HFFc6 (cell line): ENCODE measurements around the gene SCN8A. TPM values are rescaled to one million over a fixed set of nuclear protein-coding genes. Genes with fewer than 3 reads are reported as not detected.
A peak's percentile ranks its signal among the peaks of the same experiment; 100 is the strongest.

ENCODE experiments used
- DNase-seq: peaks from one replicate; pipeline ENCODE4 v3.0.0-alpha.2; 2018
- H3K27ac Mint-ChIP-seq: 2 replicates; pipeline ENCODE4 v1.8.0; 2020; ENCODE audit warnings: mild to moderate bottlenecking, mixed read lengths
- H3K27me3 Mint-ChIP-seq: 2 replicates; pipeline ENCODE4 v1.8.0; 2021; ENCODE audit warnings: mild to moderate bottlenecking, moderate library complexity, mixed read lengths; ENCODE audit not compliant: insufficient read depth
- H3K36me3 Mint-ChIP-seq: 2 replicates; pipeline ENCODE4 v1.8.0; 2021; ENCODE audit warnings: low read depth, mixed read lengths
- H3K4me1 Mint-ChIP-seq: 2 replicates; pipeline ENCODE4 v1.8.0; 2020; ENCODE audit warnings: low read depth, mixed read lengths
- H3K4me3 Mint-ChIP-seq: 2 replicates; pipeline ENCODE4 v1.8.0; 2020; ENCODE audit warnings: mild to moderate bottlenecking, moderate library complexity, mixed read lengths
- H3K9me3 Mint-ChIP-seq: 2 replicates; pipeline ENCODE4 v1.8.0; 2020; ENCODE audit warnings: mild to moderate bottlenecking, mixed read lengths
- CTCF ChIP-seq: fragments of 200-600 bp; sonication (generic); IDR thresholded peaks from 2 replicates; pipeline ENCODE4 v1.5.0; 2021; ENCODE audit warnings: antibody characterized with exemption, mild to moderate bottlenecking
- total RNA-seq, 6 experiments: library from RNA; stranded (reverse); fragmentation: NEBNext Ultra II Directional; extraction: Animal tissue kit (Norgen Biotek cat#: 25700); gene quantifications; 2 replicates in 1 of 6; 3 replicates in 5 of 6; pipeline ENCODE4 v1.2.3, GENCODE V29; 2021

SCN8A gene
- total RNA-seq, 6 experiments from 2014 or later = 13.4 to 16.0 (median 15.3) TPM

GRCh38 chr12:51626629-51627028 lies 35.6 kb downstream of the SCN8A start:
- H3K4me1 Mint-ChIP-seq = peaks cover 52% of the 10 kb centered on the region
- no peak overlapping the region for H3K27ac Mint-ChIP-seq
- H3K9me3 Mint-ChIP-seq = no peaks in the 10 kb centered on the region
- DNase-seq = no peak
- no peak for TF ChIP-seq CTCF
- no peaks in the 10 kb centered on the region for H3K36me3 Mint-ChIP-seq
- H3K4me3 Mint-ChIP-seq = no peak overlapping the region
- no peaks in the 10 kb centered on the region for H3K27me3 Mint-ChIP-seq

GRCh38 chr12:51630256-51630880 lies 39.3 kb downstream of the SCN8A start:
- Mint-ChIP-seq H3K27ac (peak overlapping the region; percentile 86; the same call in 1 of the 2 replicates), H3K9me3 (no peaks in the 10 kb centered on the region), H3K27me3 (no peaks in the 10 kb centered on the region), H3K4me1 (peaks cover 69% of the 10 kb centered on the region), H3K4me3 (no peak overlapping the region), H3K36me3 (0 out of 2 replicates have a peak, but pooled peaks cover 4% of the 10 kb centered on the region)
- no peak for TF ChIP-seq CTCF
- no peak for DNase-seq

GRCh38 chr12:51630986-51631385 lies 40.0 kb downstream of the SCN8A start:
- DNase-seq = no peak
- Mint-ChIP-seq H3K36me3 (0 out of 2 replicates have a peak, but pooled peaks cover 4% of the 10 kb centered on the region), H3K27me3 (no peaks in the 10 kb centered on the region), H3K27ac (peak overlapping the region; percentile 86), H3K9me3 (no peaks in the 10 kb centered on the region), H3K4me3 (no peak overlapping the region), H3K4me1 (peaks cover 69% of the 10 kb centered on the region)
- TF ChIP-seq CTCF = no peak

GRCh38 chr12:51631591-51631990 lies 40.6 kb downstream of the SCN8A start:
- TF ChIP-seq CTCF = no peak
- H3K9me3 Mint-ChIP-seq = no peaks in the 10 kb centered on the region
- H3K27ac Mint-ChIP-seq = peak overlapping the region; percentile 86
- H3K4me3 Mint-ChIP-seq = peak overlapping the region; percentile 63
- H3K36me3 Mint-ChIP-seq = 0 out of 2 replicates have a peak, but pooled peaks cover 4% of the 10 kb centered on the region
- H3K27me3 Mint-ChIP-seq = no peaks in the 10 kb centered on the region
- peak; percentile 57 for DNase-seq
- H3K4me1 Mint-ChIP-seq = peaks cover 74% of the 10 kb centered on the region

GRCh38 chr12:51632623-51633022 lies 41.6 kb downstream of the SCN8A start:
- H3K4me3 Mint-ChIP-seq = no peak overlapping the region
- no peaks in the 10 kb centered on the region for H3K27me3 Mint-ChIP-seq
- peaks cover 12% of the 10 kb centered on the region for H3K36me3 Mint-ChIP-seq
- H3K9me3 Mint-ChIP-seq = peaks cover 5% of the 10 kb centered on the region; the same call in 1 of the 2 replicates
- TF ChIP-seq CTCF = no peak
- DNase-seq = no peak
- H3K4me1 Mint-ChIP-seq = peaks cover 81% of the 10 kb centered on the region
- peak overlapping the region; percentile 20 for H3K27ac Mint-ChIP-seq
